ENCODE results near the gene TEAD1. TPM values are rescaled to one million over a fixed set of nuclear protein-coding genes. Genes with fewer than 3 reads are reported as not detected.

Gene TEAD1
- total and polyA plus RNA-seq, 2 donors (not counting 3 experiments of a cell fraction or from before 2014, with no cell fraction given), result 15.3 to 49.0 TPM

- H3K4me2 ChIP-seq (ENCODE audit: insufficient read depth, low read length), result no peak overlapping the region
- FAIRE-seq, result no peak
- H3K4me3 ChIP-seq (replicated peaks in 1 of 3; ENCODE audit: insufficient read depth in 1 of 3, low read depth in 1 of 3, low read length in 3 of 3), result no peak overlapping the region
- H3K9me3 ChIP-seq (replicated peaks; ENCODE audit: control insufficient read depth, insufficient read depth, low read length), result no peaks in the 10 kb centered on the region
- H3K4me1 ChIP-seq (ENCODE audit: control insufficient read depth, extremely low read depth, insufficient read depth, low read length), result peaks cover 7% of the 10 kb centered on the region
- TF ChIP-seq POLR2A (IDR thresholded peaks at IDR 0.05; ENCODE audit: low read depth, low read length), result no peak
- TF ChIP-seq CTCF (IDR thresholded peaks at IDR 0.05; ENCODE audit: extremely low read depth in 1 of 2, insufficient read depth in 1 of 2, low read depth in 1 of 2, low read length in 2 of 2), result no peak
- no peak for TF ChIP-seq MYC (IDR thresholded peaks at IDR 0.05; ENCODE audit: low read depth, low read length)
- no peak for TF ChIP-seq POLR2AphosphoS5 (IDR thresholded peaks at IDR 0.05; ENCODE audit: insufficient read depth, low read depth, low read length)
- TF ChIP-seq GATA2 (IDR thresholded peaks at IDR 0.05; ENCODE audit: insufficient read depth, insufficient read length, low read depth, low read length), result no peak
- TF ChIP-seq FOS (IDR thresholded peaks at IDR 0.05; ENCODE audit: borderline replicate concordance, insufficient read depth, low read length), result no peak
- TF ChIP-seq EZH2 (IDR thresholded peaks at IDR 0.05; ENCODE audit: borderline replicate concordance, low read depth, low read length, severe bottlenecking), result no peak
- no peak for TF ChIP-seq JUN (IDR thresholded peaks at IDR 0.05; ENCODE audit: borderline replicate concordance, insufficient read depth, insufficient read length, low read depth)
- TF ChIP-seq, protein P1, sequence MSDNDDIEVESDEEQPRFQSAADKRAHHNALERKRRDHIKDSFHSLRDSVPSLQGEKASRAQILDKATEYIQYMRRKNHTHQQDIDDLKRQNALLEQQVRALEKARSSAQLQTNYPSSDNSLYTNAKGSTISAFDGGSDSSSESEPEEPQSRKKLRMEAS (IDR thresholded peaks at IDR 0.05; ENCODE audit: insufficient read depth, insufficient read length), result no peak
- H3K79me2 ChIP-seq (ENCODE audit: control insufficient read depth, insufficient read depth, low read length), result peaks cover 11% of the 10 kb centered on the region
- H4K20me1 ChIP-seq (replicated peaks; ENCODE audit: control insufficient read depth, extremely low read depth, insufficient read depth, low read length), result no peaks in the 10 kb centered on the region
- H3K36me3 ChIP-seq (ENCODE audit: control insufficient read depth in 2 of 2, extremely low read depth in 1 of 2, insufficient read depth in 2 of 2, low read length in 2 of 2), result no peaks in the 10 kb centered on the region
- intact Hi-C loops (cut with micrococcal nuclease), result loop anchor here (5.0 kb wide), 3 partner anchors 69 to 259 kb away; no protein-coding TSS in a partner anchor
- no peak overlapping the region for H3K27ac ChIP-seq (ENCODE audit: insufficient read depth, low read depth, low read length)
- BruUV-seq (replicated peaks), result no TSS peak
- POLR2A ChIA-PET, result interaction anchor here (0.7 kb wide), 1 partner anchor 89 kb away, joined by 5 read pairs; no protein-coding TSS in a partner anchor
- H3K9ac ChIP-seq (replicated peaks; ENCODE audit: extremely low read depth, insufficient read depth, low read length), result no peak overlapping the region
- no peak for DNase-seq (ENCODE audit: low read depth, low spot score)
- H2AFZ ChIP-seq (ENCODE audit: low read depth, low read length), result no peak overlapping the region
- CTCF ChIA-PET, result interaction anchor here (1.0 to 2.1 kb wide), 4 partner anchors 72 to 340 kb away, joined by 4 to 14 read pairs (median 4); no protein-coding TSS in a partner anchor
- no peaks in the 10 kb centered on the region for H3K9me1 ChIP-seq (replicated peaks; ENCODE audit: control insufficient read depth, extremely low read depth, insufficient read depth, low read length)
- dilution Hi-C loops (cut with MboI; ENCODE audit: extremely low pct_ligation_motif_present, low sequenced_read_pairs), result no loop called here
- H3K27me3 ChIP-seq (ENCODE audit: control insufficient read depth in 2 of 2, insufficient read depth in 2 of 2, low read length in 2 of 2), result peaks cover 2 to 3% of the 10 kb centered on the region in 2 experiments
Measured at GRCh38 chr11:12671370-12671769, 2.9 kb upstream of the TEAD1 start.
